Loucy (cell line): ENCODE measurements around the gene CASP8.

Experiments
- H2AFZ ChIP-seq: fragments of 200-600 bp; sonication (generic); 2 replicates; pipeline ENCODE4 v1.6.0; 2016; ENCODE audit warnings: antibody characterized with exemption, mild to moderate bottlenecking, low read length, moderate library complexity
- H3F3A ChIP-seq: fragments of 200-600 bp; 2 replicates; pipeline ENCODE4 v1.6.0; 2016; ENCODE audit warnings: antibody characterized with exemption, low read depth, mild to moderate bottlenecking
- H3K27me3 ChIP-seq: fragments of 200-600 bp; sonication (generic); 2 replicates; pipeline ENCODE4 v1.6.1; 2014; ENCODE audit warnings: low read length, mild to moderate bottlenecking; ENCODE audit not compliant: insufficient read depth, poor library complexity, severe bottlenecking
- H3K36me3 ChIP-seq: fragments of 200-600 bp; sonication (generic); 2 replicates; pipeline ENCODE4 v1.6.1; 2016; ENCODE audit warnings: low read length; ENCODE audit not compliant: insufficient read depth
- H3K4me1 ChIP-seq: fragments of 200-600 bp; sonication (generic); 2 replicates; pipeline ENCODE4 v1.5.1; 2014; ENCODE audit warnings: low read length, mild to moderate bottlenecking; ENCODE audit not compliant: insufficient read depth, poor library complexity, severe bottlenecking
- H3K4me2 ChIP-seq: fragments of 200-600 bp; sonication (generic); 2 replicates; pipeline ENCODE4 v1.6.0; 2014; ENCODE audit warnings: antibody characterized with exemption, low read length, low read depth, mild to moderate bottlenecking; ENCODE audit not compliant: poor library complexity, severe bottlenecking
- H3K4me3 ChIP-seq: fragments of 200-600 bp; sonication (generic); 2 replicates; pipeline ENCODE4 v1.5.1; 2014; ENCODE audit warnings: low read length, mild to moderate bottlenecking, mixed read lengths; ENCODE audit not compliant: poor library complexity, severe bottlenecking
- H3K79me2 ChIP-seq: fragments of 200-600 bp; sonication (generic); 2 replicates; pipeline ENCODE4 v1.6.1; 2014; ENCODE audit warnings: low read length; ENCODE audit not compliant: insufficient read depth
- H3K9ac ChIP-seq: fragments of 200-600 bp; sonication (generic); 2 replicates; pipeline ENCODE4 v1.6.0; 2014; ENCODE audit warnings: mild to moderate bottlenecking, low read depth, low read length, moderate library complexity; ENCODE audit not compliant: poor library complexity, severe bottlenecking
- H3K9me2 ChIP-seq: fragments of 200-600 bp; sonication (generic); replicated peaks from 2 replicates; pipeline ENCODE4 v1.6.1; 2016; ENCODE audit warnings: low read depth, low read length, mixed read lengths
- H3K9me3 ChIP-seq: fragments of 200-600 bp; sonication (generic); 2 replicates; pipeline ENCODE4 v1.6.1; 2014; ENCODE audit warnings: mild to moderate bottlenecking, antibody characterized with exemption, low read length, low read depth; ENCODE audit not compliant: insufficient read depth
- H4K20me1 ChIP-seq: fragments of 200-600 bp; sonication (generic); 2 replicates; pipeline ENCODE4 v1.6.0; 2014; ENCODE audit warnings: antibody characterized with exemption, low read length, mild to moderate bottlenecking; ENCODE audit not compliant: insufficient read depth, poor library complexity, severe bottlenecking
- CTCF ChIP-seq: fragments of 200-600 bp; sonication (generic); conservative IDR thresholded peaks from 2 replicates; pipeline ENCODE4 v1.5.1; 2014; ENCODE audit warnings: mild to moderate bottlenecking, antibody characterized with exemption, low read length
- EZH2phosphoT487 ChIP-seq: fragments of 200-600 bp; IDR thresholded peaks from 2 replicates; pipeline ENCODE4 v1.6.1; 2018; ENCODE audit warnings: antibody characterized with exemption, mild to moderate bottlenecking, moderate library complexity, borderline replicate concordance

CASP8 gene

GRCh38 chr2:201223089-201224073, 37.0 kb upstream of the CASP8 start:
- no peak overlapping the region for H3K4me3 ChIP-seq
- peak overlapping the region; percentile 30 for H3K4me2 ChIP-seq
- no peaks in the 10 kb centered on the region for H3K9me2 ChIP-seq
- H3K27me3 ChIP-seq: no peaks in the 10 kb centered on the region
- H3K4me1 ChIP-seq: peaks cover 4% of the 10 kb centered on the region
- H3F3A ChIP-seq: no peaks in the 10 kb centered on the region
- no peaks in the 10 kb centered on the region for H3K79me2 ChIP-seq
- H2AFZ ChIP-seq: no peak overlapping the region
- H3K9me3 ChIP-seq: no peaks in the 10 kb centered on the region
- TF ChIP-seq CTCF (no peak), EZH2phosphoT487 (no peak)
- peak overlapping the region; percentile 4 for H3K9ac ChIP-seq
- no peaks in the 10 kb centered on the region for H4K20me1 ChIP-seq
- peaks cover 25% of the 10 kb centered on the region; the same call in 1 of the 2 replicates for H3K36me3 ChIP-seq

- no peak overlapping the region for H3K4me3 ChIP-seq
- H2AFZ ChIP-seq: no peak overlapping the region
- H3K36me3 ChIP-seq: no peaks in the 10 kb centered on the region
- H3K4me1 ChIP-seq: peaks cover 14% of the 10 kb centered on the region
- no peaks in the 10 kb centered on the region for H3F3A ChIP-seq
- no peak overlapping the region for H3K4me2 ChIP-seq
- no peaks in the 10 kb centered on the region for H3K27me3 ChIP-seq
- H4K20me1 ChIP-seq: no peaks in the 10 kb centered on the region
- no peaks in the 10 kb centered on the region for H3K9me2 ChIP-seq
- H3K79me2 ChIP-seq: no peaks in the 10 kb centered on the region
- H3K9me3 ChIP-seq: no peaks in the 10 kb centered on the region
- TF ChIP-seq EZH2phosphoT487 (no peak), CTCF (no peak)
- H3K9ac ChIP-seq: no peak overlapping the region
Measured at GRCh38 chr2:201228271-201228911, 31.9 kb upstream of the CASP8 start.

GRCh38 chr2:201228912-201229290, 31.4 kb upstream of the CASP8 start:
- Histone ChIP-seq H4K20me1 (peaks cover 4% of the 10 kb centered on the region), H3K36me3 (no peaks in the 10 kb centered on the region), H3K9me2 (no peaks in the 10 kb centered on the region), H3K9ac (no peak overlapping the region), H3F3A (no peaks in the 10 kb centered on the region), H3K4me2 (no peak overlapping the region), H3K4me3 (no peak overlapping the region), H3K4me1 (peaks cover 13% of the 10 kb centered on the region), H3K79me2 (peaks cover 4% of the 10 kb centered on the region), H2AFZ (no peak overlapping the region), H3K27me3 (no peaks in the 10 kb centered on the region), H3K9me3 (no peaks in the 10 kb centered on the region)
- TF ChIP-seq CTCF (no peak), EZH2phosphoT487 (no peak)
